Stimulated activated CD4-positive, alpha-beta T cell treated with anti-CD3 and anti-CD28 coated beads, Interleukin-1b, Interleukin-23, amount 100 ng/mL, for 48 hours (primary cell): ENCODE measurements around the gene SPRED2.

ENCODE experiments used
- DNase-seq: peaks from one replicate; pipeline ENCODE4 v3.0.0-alpha.2; 2020

SPRED2 gene

DNA sequence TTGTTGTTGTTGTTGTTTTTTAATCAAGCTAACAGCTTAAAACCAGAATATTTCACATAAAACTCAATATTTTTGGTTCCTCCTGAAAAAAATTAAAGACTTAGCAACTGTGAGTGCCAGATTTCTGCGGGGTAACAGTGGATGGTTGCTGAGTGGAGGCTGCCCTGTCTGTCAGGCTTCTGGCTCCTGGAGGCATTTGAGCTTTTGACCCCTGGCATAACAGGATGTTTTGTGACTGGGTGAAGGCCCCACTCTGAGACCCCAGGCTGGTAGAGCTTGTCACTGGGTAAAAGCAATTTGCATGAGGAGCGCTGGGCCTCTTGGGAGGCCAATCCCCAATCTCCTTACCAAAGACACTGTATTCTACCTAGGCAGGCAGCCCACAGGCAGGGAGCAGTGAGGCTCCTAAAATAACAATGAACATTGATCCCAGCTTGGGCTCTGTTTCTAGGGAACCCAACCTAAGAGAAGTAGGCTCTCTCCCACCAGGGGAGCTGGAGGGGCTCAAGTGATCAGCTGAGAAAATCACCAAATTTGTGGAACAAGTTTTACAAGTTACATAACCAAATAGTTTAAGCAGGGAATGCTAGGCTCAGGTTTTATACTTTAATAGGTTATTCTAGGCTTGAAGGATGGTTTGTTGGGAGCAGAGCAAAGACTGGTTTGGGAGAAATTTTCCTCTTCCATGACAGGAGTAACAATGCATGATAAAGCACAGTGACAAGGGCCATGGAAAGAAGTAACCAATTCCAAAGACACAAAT, 5.9 kb upstream of the SPRED2 start:
- DNase-seq = no peak

DNA sequence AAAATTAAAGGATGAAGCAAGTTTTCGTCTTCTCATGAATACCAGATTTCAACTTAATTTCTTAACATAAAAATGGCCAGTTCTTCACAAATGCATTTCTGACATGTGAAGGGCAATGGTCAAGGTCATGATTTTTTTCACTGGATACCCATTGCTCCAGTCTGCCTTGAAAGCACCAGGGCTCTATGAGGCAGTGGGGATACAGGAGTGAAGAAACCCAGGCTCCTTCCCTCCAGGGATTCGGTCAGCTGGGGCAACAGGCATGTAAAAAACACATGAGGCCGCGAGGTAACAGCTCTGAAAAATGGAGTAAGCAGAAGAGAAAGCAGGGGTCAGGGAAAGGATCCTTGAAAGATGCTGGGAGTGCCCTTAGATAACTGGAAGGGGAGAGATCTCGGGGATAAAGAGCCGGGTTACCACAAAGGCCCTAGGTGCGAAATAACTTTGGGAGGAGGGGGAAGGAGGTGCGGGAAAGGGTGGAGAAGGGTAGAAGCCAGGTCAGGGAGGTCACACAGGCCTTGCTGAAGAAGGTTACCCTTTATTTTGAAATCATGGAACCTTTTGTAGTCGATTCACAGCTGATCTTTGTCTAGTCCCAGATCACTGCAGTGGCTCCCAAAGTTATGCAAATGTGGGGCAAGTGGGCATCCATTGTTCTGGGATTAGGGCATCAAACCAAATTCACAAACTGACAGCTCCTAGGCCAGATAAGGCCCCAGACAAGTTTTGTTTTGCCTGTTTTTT, 5.2 kb upstream of the SPRED2 start:
- DNase-seq = no peak

DNA sequence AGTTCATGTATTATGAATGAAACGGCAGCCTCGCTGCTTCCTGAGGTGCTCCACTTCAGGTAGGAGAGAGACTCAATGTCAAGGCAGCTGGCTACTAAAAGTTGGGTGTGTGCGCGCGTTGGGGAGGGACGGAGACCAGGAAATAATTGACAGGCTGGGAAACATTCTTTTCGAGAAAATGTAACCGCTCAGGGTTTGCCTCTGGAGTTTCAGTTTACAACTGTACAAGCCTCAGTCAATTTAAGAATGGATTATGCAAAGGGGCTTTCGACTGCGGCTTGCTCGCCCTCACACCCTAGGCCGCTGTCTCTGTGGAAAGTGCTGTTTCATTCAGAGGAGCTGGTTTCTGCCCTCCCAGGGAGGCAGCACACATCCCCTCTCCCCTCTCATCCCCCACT, 4.4 kb upstream of the SPRED2 start:
- DNase-seq = peak; percentile 51

DNA sequence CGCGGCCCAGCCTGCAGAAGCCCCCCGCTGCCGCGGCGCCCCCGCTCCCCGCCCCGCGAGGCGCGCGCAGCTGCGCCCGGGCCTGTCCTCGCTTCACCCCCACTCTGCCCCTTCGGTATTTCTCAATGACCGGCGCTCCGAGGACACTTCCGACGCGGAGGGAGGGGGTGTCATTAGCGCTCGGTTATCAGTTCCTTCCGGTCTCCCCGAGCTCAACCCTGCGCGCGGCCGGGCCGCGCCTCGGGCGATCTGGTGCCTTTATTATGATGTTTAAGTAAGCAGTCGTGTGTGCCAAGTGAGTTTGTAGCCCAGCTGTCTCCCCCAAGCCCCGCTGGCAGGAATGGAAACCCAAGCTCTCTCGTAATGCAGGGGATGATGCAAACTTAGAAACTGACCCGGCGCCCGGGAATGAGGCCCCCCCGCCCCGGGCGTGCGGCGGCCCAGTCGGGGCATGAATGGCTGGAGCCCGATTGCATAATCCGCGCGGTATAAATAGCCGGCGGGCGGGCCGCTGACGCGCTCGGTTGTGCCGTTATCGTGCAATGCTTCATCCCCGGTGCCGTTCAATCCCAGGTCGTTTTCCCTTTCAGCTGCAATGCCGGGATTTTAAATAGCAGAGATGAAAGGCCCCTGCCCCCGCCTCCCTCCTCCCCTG, 3.9 kb upstream of the SPRED2 start:
- no peak for DNase-seq

DNA sequence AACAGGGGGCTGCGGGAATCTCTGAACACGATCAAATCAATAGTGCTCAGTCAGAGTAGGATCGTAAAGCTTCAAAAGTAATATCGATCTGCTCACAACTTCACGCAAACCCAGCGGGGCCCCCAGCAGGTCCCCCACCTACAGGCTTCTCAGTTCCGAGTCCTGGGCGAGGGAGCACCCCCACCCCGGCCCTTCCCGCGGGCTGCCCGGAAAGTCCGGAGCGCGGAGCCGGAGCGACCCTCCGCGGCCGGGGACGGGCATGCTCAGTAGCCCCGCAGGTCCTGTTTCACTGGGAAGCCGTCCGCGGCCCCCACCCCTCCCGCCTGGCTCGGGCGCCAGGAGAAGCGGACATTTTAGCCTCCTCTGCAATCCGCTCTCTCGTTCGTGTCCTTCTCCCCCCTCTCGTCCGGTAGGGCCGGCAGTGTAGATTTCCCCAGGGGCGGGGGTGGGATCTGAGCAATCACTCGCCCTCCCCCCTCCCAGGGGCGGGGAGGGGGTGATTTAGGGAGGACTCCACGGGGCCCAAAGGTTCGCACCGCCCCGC, 3.3 kb upstream of the SPRED2 start:
- DNase-seq = peak; percentile 34

DNA sequence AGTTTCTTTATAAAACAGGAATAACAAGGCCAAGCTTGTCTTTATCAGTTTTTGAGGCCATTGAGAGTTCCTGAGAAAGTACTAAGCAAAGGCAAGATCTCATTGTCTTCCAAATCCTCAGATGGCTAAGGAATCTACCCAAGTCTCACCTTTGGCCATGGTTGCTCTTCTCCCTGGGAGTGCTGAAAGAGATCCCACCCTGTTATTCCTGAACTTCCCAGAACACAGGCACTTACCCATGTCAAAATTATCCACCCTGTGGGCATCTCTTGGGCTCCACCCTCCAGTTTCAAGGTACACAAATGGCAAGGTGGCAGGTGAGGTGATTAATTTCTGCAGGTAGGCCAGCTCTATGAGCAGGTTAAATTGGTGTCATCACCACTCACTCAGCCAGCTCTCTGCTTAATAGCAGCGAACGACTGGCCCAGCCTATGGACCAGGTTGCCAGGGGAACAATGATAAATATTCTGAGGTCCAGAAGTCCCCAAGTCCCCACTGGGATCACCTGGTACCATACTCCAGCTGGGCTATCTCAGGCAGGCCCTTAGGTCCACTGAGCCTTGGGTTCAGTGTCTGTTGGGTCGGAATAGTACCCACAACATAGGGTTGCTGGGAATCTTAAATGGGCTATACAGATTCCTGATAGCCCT, 2.3 kb upstream of the SPRED2 start:
- no peak for DNase-seq

DNA sequence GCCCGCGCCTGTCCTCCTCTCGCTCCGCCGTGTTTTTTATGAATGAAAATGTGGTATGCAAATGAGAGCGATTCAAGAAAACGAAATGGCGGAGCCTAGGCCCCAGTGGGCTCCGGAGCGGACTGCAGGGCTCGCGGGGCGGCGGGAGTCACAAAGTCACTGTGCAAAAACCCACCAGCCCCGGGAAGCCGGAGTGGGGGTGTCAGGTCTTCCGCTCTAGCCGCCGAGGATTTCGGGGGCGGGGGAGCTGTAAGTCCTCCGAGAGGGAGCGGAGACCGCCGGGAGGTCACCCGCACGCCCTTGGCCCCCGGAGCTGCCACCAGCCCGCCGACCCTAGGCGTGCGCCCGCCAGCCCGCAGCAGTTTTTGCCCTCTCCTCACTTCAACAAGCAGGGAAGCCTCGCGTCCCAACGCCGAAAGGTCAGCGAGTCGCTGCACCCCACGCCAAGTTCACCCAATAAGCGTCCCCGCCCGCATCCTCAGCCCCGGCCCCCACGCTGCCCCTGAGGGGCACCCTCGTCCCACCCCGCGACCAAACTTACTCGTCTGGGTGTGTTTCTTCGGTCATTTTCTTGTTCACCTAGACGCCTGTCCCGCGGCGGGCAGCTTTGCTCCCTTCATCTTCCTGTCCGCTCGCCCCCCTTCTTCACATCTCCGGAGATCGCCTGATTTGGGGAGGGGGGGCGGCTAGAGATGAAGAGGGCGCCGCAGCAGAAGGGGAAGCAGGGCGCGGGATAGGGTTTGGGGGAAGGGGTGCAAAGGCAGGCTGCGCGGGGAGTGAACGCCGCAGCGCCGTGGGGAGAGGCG, 775 bp downstream of the SPRED2 start:
- DNase-seq = peak; percentile 43

DNA sequence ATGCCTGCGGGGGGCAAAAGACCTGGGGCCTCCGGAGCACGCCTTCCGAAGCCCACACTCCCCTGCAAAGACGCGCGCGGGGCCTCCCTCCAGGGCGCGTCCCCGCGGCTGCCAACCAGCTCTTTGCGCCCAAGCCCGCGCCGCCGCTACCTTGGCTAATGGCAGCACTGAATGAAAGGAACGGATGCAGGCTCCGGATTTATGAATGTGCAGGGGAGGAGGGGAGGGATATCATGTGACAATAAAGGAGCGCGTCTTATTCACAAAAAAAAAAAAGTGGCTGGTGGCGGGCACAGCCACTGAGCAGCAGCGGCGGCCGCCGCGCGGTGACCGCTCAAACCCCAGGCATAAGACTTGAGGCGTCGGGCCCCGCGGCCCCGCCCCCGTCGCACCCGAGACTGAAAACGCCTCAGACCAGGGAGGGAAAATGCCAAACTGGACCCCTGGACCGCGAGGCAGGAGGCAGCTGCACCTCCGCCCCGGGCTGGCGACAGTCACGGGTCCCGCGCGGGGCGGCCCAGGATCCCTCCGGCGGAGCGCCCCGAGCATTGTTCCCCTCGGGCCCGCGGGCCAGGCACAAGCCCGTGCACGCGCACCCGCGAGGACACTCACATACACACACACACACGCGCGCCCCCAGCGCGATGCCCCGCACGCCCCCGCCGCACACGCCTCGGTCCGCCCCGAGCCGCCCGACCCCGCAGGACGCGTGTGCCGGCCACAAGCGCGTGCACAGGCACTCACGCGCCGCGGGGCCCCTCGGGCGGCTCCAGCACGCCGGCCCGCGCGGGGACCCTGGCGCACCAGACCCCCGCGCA, 1.6 kb downstream of the SPRED2 start:
- DNase-seq = peak; percentile 69

DNA sequence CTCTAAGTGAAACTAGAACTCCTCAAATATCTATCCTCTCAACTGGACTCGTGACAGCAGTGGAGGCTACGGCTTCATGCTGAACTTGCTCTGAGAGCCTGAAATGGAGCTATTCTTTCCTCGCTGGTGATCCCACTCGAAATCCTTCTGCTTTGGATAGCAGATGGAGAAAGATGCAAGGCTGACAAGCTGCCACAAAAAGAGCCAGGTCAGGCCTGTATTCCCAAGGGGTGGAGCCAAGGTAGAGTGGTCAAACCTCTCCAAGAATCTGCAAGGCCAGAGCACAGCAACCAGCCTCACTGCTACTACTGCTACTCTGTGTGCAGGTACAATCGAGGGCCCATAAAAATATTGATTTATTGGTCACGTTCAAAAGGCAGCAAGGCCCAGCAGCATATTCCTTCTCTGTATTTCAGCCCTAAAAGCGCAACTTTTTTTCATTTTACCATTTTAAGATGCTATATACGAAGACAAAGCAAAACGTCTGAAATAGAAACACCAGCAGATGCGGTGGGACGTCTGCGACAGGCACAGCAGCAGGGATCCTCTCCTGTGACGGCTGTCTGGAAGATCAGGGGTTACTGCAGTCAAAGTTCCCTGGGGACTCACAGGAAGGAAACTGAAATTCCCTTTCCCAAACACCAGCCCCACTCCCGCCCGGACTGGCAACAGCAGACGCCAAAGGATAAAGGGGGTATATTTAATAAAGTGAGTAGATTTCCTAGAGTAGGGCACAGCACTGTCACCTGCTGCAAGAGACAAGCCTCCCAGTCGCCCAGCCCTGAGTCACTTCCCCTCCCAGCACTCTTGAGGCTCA, 2.4 kb downstream of the SPRED2 start:
- no peak for DNase-seq

DNA sequence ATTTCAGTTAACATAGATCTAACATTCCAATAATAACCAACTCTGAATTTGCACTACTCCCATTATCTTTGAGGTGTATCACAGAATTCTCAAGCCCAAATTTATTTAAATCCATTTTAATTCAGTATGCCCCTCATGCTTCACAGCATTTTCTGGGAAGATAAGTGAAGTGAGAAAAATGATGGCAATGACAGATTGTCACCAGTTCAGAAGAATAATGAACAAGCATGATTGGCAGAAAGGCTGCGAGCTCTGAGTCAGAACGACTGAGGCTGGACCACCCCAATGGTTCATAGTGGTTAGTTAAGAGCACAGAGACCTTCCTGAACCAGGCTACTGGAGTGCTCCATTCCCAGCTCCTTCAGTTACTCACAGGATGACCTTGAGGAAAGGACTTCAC, 4.9 kb downstream of the SPRED2 start:
- no peak for DNase-seq

DNA sequence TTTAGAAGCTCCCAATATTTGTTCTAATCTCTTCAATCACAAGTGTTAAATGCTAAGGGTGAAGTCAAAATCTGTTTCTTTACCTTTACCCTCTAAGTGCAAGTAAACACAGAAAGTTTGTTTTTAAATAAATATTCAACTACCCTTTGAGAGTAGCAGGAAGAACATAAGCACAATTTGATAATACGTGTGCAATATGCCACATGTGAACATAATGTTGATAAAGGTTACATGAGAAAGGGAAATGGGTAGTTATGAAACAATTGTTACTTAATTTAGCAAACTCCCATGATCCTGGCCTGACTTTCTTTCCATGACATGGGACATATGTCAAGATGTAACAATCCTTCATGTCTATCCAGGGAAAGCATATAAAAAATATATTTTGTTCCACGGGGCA, 7.1 kb downstream of the SPRED2 start:
- no peak for DNase-seq

DNA sequence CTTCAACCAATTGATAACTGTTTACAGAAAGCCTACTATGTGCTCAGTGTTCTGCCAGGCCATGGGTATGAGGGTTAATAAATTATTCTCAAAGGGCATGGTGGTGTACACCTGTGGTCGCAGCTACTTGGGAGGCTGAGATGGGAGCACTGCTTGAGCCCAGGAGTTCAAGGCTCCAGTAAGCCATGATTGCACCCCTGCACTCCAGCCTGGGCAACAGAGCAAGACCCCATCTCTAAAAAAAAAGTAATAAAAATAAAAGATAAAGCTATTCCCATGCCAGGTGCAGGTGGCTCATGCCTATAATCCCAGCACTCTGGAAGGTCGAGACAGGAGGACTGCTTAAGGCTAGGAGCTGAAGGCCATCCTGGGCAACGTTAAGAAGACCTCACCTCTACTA, 8.0 kb downstream of the SPRED2 start:
- no peak for DNase-seq

DNA sequence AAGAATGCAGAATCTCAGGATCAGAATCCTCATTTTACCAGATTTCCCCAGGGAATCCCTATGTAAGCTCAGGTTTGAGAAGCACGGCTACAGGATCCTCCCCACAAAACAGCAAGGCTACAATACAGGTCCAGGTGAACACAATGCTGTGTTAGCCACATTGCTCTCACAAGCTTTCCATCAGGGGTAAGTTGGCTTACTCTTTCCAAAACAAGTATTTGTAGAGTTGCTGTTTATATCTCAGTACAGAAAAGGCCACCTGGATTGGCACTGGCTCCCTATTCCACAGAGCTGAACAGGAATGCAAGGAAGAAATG, 11.0 kb downstream of the SPRED2 start:
- no peak for DNase-seq

DNA sequence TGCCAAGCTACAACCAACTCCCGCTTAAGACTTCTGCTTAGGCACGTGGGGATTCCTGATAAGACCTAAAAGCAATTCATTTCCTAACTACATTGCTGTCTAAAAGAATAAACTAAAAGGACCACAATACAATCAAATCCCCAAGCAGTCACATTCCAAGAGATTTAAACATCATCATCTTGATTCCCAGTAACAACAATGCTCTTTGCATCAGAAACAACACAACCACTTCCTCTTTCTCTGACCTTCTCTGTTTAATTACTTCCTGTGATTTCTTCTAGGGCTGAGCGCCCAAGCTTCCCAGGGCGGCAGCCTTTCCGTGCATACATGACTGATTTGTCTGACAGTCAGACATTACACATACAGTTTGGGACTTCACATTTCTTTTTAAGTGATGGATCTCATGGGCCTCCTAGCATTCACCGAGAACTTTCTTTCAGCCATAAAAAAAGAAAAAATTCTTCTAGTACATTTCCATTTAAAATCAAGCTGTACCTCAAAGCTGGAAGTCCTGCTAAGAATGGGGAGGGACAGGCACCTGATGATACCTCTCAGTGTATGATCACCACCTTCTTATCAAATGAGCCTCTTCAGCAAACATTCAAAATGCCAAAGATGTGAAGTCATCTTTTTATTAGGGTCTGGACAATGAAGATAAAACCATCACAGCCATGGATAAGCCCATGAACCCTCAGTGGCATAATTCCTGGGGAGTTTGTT, 11.5 kb downstream of the SPRED2 start:
- no peak for DNase-seq

DNA sequence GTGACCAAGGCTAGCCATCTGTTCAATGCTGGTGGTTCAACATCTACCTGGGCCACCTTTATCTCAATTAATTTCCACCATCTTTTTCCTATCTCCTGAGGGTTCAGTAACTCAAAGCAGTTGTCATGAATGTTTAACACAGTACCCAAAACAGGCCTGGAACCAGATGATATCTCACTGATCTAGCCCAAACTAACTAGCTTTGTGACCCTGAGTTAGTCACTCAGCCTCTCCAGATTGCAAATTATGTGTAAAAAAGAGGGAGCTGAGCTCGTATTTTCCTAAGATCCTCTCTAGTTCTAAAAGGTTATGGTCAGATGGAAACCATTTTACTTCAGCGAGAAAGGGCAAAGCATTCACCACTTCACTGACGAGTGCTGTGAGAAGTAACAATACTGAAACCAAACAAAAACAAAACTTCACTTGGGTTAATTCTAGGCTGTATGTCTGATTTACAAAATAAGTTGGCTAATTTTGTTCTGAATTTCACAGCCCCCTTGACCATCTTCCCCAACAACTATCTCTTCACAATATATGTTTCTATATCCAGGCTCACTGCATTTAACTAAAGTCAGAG, 14.8 kb downstream of the SPRED2 start:
- DNase-seq = no peak

DNA sequence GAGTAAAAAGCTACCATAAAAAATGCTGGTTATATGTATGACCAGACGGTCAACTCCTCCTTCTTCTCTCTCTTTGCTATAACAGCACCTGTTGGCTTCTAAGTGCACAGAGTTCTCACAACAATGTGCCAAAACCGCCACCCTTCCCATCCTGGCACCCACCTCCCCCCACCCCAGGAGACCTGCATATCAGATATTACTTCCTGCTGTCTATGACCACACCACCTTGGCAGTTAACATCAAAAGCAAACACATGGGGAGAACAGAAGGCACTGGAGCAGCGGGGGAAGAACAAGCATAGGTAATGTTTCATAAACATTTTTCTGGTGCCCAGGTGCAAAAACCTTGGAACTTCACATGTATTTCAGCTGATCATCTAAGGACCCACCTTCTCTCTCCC, 15.5 kb downstream of the SPRED2 start:
- DNase-seq = no peak

DNA sequence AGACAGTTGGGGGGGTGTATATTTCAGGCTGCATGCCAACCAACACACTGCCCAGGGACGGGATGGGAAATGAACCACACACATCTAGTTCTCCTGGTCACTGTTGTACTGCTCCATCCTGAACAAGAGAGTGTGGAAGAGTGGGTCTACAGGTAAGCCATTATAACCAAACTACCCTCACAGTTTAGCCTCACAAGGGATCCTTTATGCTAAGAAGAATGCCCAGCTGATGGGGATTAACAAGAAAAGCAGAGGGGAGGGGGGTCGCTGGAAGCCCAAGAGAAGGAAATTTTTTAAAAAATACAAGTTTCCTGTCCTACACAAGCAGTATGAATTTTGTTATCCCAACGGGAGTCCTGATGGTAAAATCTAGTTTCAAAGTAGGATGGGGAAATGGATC, 16.1 kb downstream of the SPRED2 start:
- no peak for DNase-seq

DNA sequence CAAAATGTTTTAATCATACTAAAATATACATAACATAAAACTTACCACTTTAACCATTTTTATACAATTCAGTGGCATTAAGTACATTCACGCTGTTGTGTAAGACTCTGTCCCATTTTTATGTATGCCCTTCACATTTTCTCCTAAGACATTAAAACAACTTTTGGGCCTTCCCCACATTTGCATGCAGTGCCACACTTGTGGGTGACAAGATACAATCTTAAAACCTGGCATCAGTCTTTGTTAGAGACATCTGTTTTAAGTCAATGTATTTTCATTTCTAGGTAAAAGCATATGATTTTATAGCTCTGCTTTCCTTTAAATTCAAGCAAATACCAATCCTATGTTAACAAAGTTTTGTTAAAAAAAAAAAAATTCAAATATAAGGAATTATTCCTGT, 17.3 kb downstream of the SPRED2 start:
- no peak for DNase-seq

DNA sequence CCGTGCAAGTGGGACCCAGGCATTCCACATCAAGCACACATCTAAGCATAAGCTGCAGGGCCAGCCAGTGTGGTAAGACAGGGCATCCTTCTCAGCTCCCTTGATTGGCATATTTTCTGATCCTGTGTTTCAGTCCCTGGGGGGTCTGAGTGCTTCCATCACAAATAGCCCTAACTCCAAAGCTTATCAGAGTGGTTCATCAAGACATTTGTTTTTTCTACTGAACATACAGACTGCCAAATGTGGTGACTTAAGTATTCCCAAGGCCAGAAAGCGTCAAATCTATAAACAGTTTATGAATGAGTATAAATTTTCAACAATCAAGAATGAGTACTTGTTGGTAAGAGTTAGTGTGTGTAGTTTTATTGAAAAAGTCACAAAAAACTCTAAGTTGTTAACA, 18.8 kb downstream of the SPRED2 start:
- DNase-seq = no peak

DNA sequence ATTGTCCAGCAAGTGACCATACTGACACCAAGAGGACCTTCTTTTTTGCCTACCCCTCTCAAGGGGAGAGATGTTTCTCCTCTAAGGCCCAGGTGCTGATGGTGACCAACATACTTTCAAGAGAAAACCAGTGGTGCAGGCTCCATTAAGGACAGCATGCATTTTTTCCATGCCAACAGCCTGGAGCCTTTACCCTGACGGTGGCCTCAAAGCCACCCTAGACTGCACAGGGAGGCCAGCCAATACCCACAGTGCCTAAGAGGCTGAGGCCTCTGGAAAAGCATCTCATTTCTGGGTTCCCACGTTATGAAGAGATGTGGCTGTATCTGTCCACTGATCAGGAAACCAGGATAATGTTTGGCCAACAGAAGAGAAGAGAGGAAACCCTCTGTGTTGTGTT, 19.3 kb downstream of the SPRED2 start:
- DNase-seq = no peak
